ENCODE measurements around the gene ATG3. TPM values are rescaled to one million over a fixed set of nuclear protein-coding genes. Genes with fewer than 3 reads are reported as not detected.
"Not testable (repeated sequence)": the region's sequence is repeated elsewhere in the genome, so short reads cannot be mapped to it uniquely, and the experiment has no call there.

Gene ATG3
- total and polyA plus RNA-seq, 7 experiments from 2014 or later: 35.1 to 75.8 (median 61.3) TPM

DNA sequence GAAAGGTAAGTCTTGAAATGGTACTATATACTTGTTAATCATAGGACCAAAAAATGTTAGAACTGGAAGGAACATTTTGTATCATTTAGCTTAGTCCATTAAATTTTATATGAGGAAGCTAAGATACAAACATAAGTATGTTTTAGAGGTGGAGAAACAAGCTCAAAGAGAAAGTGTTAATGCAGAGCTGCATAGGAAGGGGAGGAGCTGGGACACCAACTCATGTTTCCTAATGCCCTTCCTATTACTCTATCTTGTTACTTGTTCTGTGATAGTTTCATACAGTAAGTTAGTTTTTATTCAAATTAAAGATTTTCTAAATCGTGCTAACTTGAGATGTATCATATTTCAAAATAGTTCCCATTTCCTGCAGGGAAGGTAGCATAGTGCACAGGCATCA is 7.5 kb upstream of the ATG3 start:
- peaks cover 6 to 53% (median 24%) of the 10 kb centered on the region in 7 donors for H3K4me1 Mint-ChIP-seq
- peaks cover 11 to 60% (median 46%) of the 10 kb centered on the region in 5 donors for H3K36me3 Mint-ChIP-seq
- intact Hi-C loops (cut with micrococcal nuclease): loop anchor here in 1 of 2 donors (10.0 kb wide), 2 partner anchors 954 to 1024 kb away; partner anchors contain the start of gene CD96
- ChIA-PET CTCF (no interaction called here), POLR2A (interaction anchor here (0.6 to 1.7 kb wide), 2 partner anchors 9 to 431 kb away, joined by 3 read pairs; no protein-coding TSS in a partner anchor)
- DNase-seq (no peak), ATAC-seq (no peak)
- Histone ChIP-seq H3K27ac (ENCODE audit: low read depth, low read length) (no peak overlapping the region), H3K27me3 (ENCODE audit: control insufficient read depth in 2 of 2, insufficient read depth in 2 of 2, low read length in 2 of 2) (no peaks in the 10 kb centered on the region), H3K4me3 (ENCODE audit: low read length) (no peak overlapping the region), H3K4me1 (ENCODE audit: control insufficient read depth in 2 of 2, insufficient read depth in 2 of 2, low read length in 2 of 2) (no peaks in the 10 kb centered on the region), H3K36me3 (ENCODE audit: control insufficient read depth in 2 of 3, insufficient read depth in 3 of 3, low read length in 3 of 3) (peaks cover 0 to 38% (median 4%) of the 10 kb centered on the region in 3 experiments), H3K9me3 (ENCODE audit: control insufficient read depth in 2 of 3, low read length in 3 of 3) (no peaks in the 10 kb centered on the region)
- no peak overlapping the region for H3K4me3 Mint-ChIP-seq
- H3K9me3 Mint-ChIP-seq: peaks cover 0 to 3% (median 0%) of the 10 kb centered on the region in 11 donors
- H3K27ac Mint-ChIP-seq: peak overlapping the region in 3 of 9 donors; percentile 14 to 61 (median 18)
- no peaks in the 10 kb centered on the region for H3K27me3 Mint-ChIP-seq

DNA sequence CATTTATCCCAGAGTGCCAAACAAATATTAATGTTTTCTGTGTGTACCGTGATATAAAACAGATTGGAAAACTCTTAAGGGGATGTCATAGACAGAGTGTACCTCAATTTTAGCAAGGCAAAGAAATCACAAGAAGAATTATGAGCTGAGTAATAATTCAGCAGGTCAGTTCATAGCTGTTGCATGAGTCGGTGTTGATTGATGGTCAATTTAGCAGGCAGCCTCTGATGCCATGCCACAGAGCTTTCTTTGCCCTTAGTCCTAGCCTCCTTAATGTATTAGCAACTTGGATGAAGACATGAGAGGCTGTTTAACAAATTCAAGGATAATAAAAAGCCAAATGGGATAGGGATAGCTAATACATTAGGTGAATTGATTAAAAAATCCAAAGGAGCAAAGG is 6.9 kb upstream of the ATG3 start:
- Histone ChIP-seq H3K9me3 (ENCODE audit: control insufficient read depth in 2 of 3, low read length in 3 of 3) (no peaks in the 10 kb centered on the region), H3K27ac (ENCODE audit: low read depth, low read length) (no peak overlapping the region), H3K27me3 (ENCODE audit: control insufficient read depth in 2 of 2, insufficient read depth in 2 of 2, low read length in 2 of 2) (no peaks in the 10 kb centered on the region), H3K4me3 (ENCODE audit: low read length) (no peak overlapping the region), H3K4me1 (ENCODE audit: control insufficient read depth in 2 of 2, insufficient read depth in 2 of 2, low read length in 2 of 2) (peaks cover 1% of the 10 kb centered on the region in 2 donors), H3K36me3 (ENCODE audit: control insufficient read depth in 2 of 3, insufficient read depth in 3 of 3, low read length in 3 of 3) (peaks cover 0 to 38% (median 4%) of the 10 kb centered on the region in 3 experiments)
- DNase-seq (no peak), ATAC-seq (no peak)
- peaks cover 11 to 62% (median 44%) of the 10 kb centered on the region in 5 donors for H3K36me3 Mint-ChIP-seq
- no peak overlapping the region for H3K4me3 Mint-ChIP-seq
- intact Hi-C loops (cut with micrococcal nuclease): loop anchor here in 1 of 2 donors (10.0 kb wide), 2 partner anchors 954 to 1024 kb away; partner anchors contain the start of gene CD96
- peaks cover 0 to 3% (median 0%) of the 10 kb centered on the region in 11 donors for H3K9me3 Mint-ChIP-seq
- ChIA-PET CTCF (no interaction called here), POLR2A (interaction anchor here (0.7 to 1.7 kb wide), 2 partner anchors 9 to 10 kb away, joined by 3 read pairs; no protein-coding TSS in a partner anchor)
- peaks cover 6 to 59% (median 26%) of the 10 kb centered on the region in 7 donors for H3K4me1 Mint-ChIP-seq
- H3K27me3 Mint-ChIP-seq: no peaks in the 10 kb centered on the region
- peak overlapping the region in 1 of 9 donors; percentile 61 for H3K27ac Mint-ChIP-seq

DNA sequence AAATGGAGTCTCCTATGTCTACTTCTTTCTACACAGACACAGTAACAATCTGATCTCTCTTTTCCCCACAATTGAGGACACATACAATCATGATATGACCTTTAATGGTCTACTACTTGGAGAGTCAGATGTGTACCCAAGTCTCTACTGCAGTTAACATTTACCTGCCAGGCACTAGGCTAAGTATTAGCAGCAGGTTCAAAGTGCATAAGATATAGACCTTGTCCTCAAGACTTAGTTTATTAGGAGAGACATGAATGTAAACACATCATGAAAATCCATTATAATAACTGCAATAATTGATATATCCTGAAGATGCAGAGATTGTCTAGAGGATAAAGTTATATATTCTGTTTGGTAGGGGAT is 3.2 kb upstream of the ATG3 start:
- no peak overlapping the region for H3K27ac ChIP-seq (ENCODE audit: low read depth, low read length)
- intact Hi-C loops (cut with micrococcal nuclease): loop anchor here (5.0 to 10.0 kb wide), 6 partner anchors 407 to 1647 kb away; partner anchors contain the start of genes CD96 (in 1 of the 2), NECTIN3 (in 1 of the 2) and SIDT1 (in 1 of the 2)
- no peak overlapping the region for H3K27ac Mint-ChIP-seq
- H3K4me3 Mint-ChIP-seq: no peak overlapping the region
- no peaks in the 10 kb centered on the region for H3K27me3 ChIP-seq (ENCODE audit: control insufficient read depth in 2 of 2, insufficient read depth in 2 of 2, low read length in 2 of 2)
- DNase-seq: no peak
- H3K4me1 ChIP-seq (ENCODE audit: control insufficient read depth in 2 of 2, insufficient read depth in 2 of 2, low read length in 2 of 2): peaks cover 13% of the 10 kb centered on the region in 2 donors
- peaks cover 18 to 77% (median 45%) of the 10 kb centered on the region in 7 donors for H3K4me1 Mint-ChIP-seq
- no peaks in the 10 kb centered on the region for H3K27me3 Mint-ChIP-seq
- H3K9me3 Mint-ChIP-seq: peaks cover 0 to 5% (median 0%) of the 10 kb centered on the region in 11 donors
- no peak overlapping the region for H3K4me3 ChIP-seq (ENCODE audit: low read length)
- H3K36me3 ChIP-seq (ENCODE audit: control insufficient read depth in 2 of 3, insufficient read depth in 3 of 3, low read length in 3 of 3): peaks cover 0 to 21% (median 0%) of the 10 kb centered on the region in 3 experiments
- CTCF ChIA-PET: interaction anchor here (0.5 kb wide), 1 partner anchor 64 kb away, joined by 3 read pairs; no protein-coding TSS in a partner anchor
- peaks cover 3 to 36% (median 18%) of the 10 kb centered on the region in 5 donors for H3K36me3 Mint-ChIP-seq
- H3K9me3 ChIP-seq (ENCODE audit: control insufficient read depth in 2 of 3, low read length in 3 of 3): no peaks in the 10 kb centered on the region
- POLR2A ChIA-PET: interaction anchor here (0.6 kb wide), 1 partner anchor 145 kb away, joined by 3 read pairs; no protein-coding TSS in a partner anchor
- no peak for ATAC-seq

DNA sequence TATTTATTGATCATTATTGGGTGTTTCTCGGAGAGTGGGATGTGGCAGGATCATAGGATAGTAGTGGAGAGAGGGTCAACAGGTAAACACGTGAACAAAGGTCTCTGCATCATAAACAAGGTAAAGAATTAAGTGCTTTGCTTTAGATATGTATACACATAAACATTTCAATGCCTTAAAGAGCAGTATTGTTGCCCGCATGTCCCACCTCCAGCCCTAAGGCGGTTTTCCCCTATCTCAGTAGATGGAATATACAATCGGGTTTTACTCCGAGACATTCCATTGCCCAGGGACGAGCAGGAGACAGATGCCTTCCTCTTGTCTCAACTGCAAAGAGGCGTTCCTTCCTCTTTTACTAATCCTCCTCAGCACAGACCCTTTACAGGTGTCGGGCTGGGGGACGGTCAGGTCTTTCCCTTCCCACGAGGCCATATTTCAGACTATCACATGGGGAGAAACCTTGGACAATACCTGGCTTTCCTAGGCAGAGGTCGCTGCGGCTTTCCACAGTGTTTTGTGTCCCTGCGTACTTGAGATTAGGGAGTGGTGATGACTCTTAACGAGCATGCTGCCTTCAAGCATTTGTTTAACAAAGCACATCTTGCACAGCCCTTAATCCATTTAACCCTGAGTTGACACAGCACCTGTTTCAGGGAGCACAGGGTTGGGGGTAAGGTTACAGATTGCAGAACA is 2.6 kb upstream of the ATG3 start:
- H3K9me3 Mint-ChIP-seq; H3K27me3 Mint-ChIP-seq; H3K27ac ChIP-seq (ENCODE audit: low read depth, low read length); H3K4me3 ChIP-seq (ENCODE audit: low read length); POLR2A ChIA-PET; DNase-seq; H3K27me3 ChIP-seq (ENCODE audit: control insufficient read depth in 2 of 2, insufficient read depth in 2 of 2, low read length in 2 of 2); ATAC-seq; H3K9me3 ChIP-seq (ENCODE audit: control insufficient read depth in 2 of 3, low read length in 3 of 3); CTCF ChIA-PET: not testable (repeated sequence)
- Mint-ChIP-seq H3K4me1 (peaks cover 20 to 78% (median 50%) of the 10 kb centered on the region in 7 donors), H3K36me3 (peaks cover 3 to 36% (median 17%) of the 10 kb centered on the region in 5 donors), H3K27ac (peak overlapping the region in 1 of 9 donors; percentile 96), H3K4me3 (peak overlapping the region in 3 of 10 donors; percentile 24 to 36 (median 35))
- Histone ChIP-seq H3K4me1 (ENCODE audit: control insufficient read depth in 2 of 2, insufficient read depth in 2 of 2, low read length in 2 of 2) (peaks cover 13 to 15% of the 10 kb centered on the region in 2 donors), H3K36me3 (ENCODE audit: control insufficient read depth in 2 of 3, insufficient read depth in 3 of 3, low read length in 3 of 3) (peaks cover 0 to 18% (median 0%) of the 10 kb centered on the region in 3 experiments)
- intact Hi-C loops (cut with micrococcal nuclease): loop anchor here (5.0 to 10.0 kb wide), 6 partner anchors 408 to 1648 kb away; partner anchors contain the start of genes CD96 (in 1 of the 2), NECTIN3 (in 1 of the 2) and SIDT1 (in 1 of the 2)

DNA sequence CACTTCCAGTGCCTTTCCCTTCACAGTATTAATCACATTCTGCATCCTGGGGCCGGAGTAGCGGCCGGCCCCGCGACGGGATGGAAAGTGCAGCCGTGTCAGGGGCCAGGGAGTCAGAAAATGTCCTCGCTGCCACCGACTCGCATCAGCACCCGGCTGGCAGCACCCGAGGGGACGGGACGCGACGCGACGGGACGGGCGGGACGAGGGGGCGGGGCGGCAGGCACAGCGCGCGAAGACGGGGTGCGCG is 353 bp downstream of the ATG3 start:
- DNase-seq: no peak
- Mint-ChIP-seq H3K27me3 (no peaks in the 10 kb centered on the region), H3K36me3 (peaks cover under 1 to 31% (median 17%) of the 10 kb centered on the region in 5 donors), H3K4me3 (peak overlapping the region; percentile 93 to 100 (median 98)), H3K27ac (peak overlapping the region; percentile 91 to 99 (median 98)), H3K9me3 (peaks cover 0 to 6% (median 0%) of the 10 kb centered on the region in 11 donors), H3K4me1 (peaks cover 25 to 69% (median 57%) of the 10 kb centered on the region in 7 donors)
- ChIA-PET CTCF (no interaction called here), POLR2A (interaction anchor here (0.5 to 3.7 kb wide), 13 partner anchors 9 to 953 kb away, joined by 3 to 24 read pairs (median 4); partner anchors contain the start of genes CD200, GTPBP8 and SPICE1)
- intact Hi-C loops (cut with micrococcal nuclease): loop anchor here (2.0 to 10.0 kb wide), 7 partner anchors 15 to 1651 kb away; partner anchors contain the start of genes CD96 (in 1 of the 2), NECTIN3 (in 1 of the 2) and SIDT1 (in 1 of the 2)
- Histone ChIP-seq H3K4me3 (ENCODE audit: low read length) (peak overlapping the region; percentile 86), H3K27ac (ENCODE audit: low read depth, low read length) (peak overlapping the region; percentile 91), H3K27me3 (ENCODE audit: control insufficient read depth in 2 of 2, insufficient read depth in 2 of 2, low read length in 2 of 2) (no peaks in the 10 kb centered on the region), H3K9me3 (ENCODE audit: control insufficient read depth in 2 of 3, low read length in 3 of 3) (no peaks in the 10 kb centered on the region), H3K36me3 (ENCODE audit: control insufficient read depth in 2 of 3, insufficient read depth in 3 of 3, low read length in 3 of 3) (peaks cover 0 to 8% (median 0%) of the 10 kb centered on the region in 3 experiments), H3K4me1 (ENCODE audit: control insufficient read depth in 2 of 2, insufficient read depth in 2 of 2, low read length in 2 of 2) (peaks cover 13 to 15% of the 10 kb centered on the region in 2 donors)
- peak; percentile 60 for ATAC-seq

DNA sequence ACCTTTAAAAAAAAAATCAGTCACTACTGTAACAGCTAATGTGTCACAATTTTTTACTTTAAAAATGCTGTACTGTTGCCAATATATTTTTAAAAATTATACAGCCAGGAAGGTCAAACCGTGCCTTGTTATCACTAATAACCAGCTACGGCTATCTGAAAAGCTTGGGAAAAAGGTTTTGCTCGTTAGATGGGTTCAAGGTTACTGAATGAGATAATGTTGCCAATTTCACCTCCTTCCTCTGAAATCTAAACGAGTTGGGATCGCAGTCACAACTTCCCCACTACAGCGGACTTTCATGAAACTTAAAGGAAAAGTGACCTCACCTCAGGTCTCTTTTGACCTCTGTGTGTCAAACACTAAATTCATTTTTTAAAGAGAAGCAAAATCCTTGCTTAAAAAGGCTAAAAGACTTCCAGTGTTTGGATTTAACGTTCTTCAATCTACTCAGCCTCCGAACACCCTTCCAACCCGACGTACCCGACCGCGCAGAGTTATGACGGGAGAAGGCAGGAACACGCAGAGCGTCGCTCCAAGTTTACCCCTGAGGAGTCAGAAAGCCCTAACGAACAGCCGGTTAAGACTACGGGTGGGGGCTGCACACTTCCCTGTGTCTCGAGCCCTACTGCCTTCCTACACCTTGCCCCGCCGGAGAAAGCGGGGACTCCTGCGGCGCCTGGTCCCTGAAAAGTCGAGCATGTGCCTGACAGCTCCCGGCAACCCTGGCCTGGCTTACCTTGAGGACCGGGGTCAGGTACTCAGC is 860 bp downstream of the ATG3 start:
- H3K27me3 Mint-ChIP-seq: no peaks in the 10 kb centered on the region
- DNase-seq: peak in 7 of 9 donors; percentile 57 to 73 (median 68)
- CTCF ChIA-PET: interaction anchor here (0.7 kb wide), 1 partner anchor 9 kb away, joined by 3 read pairs; no protein-coding TSS in a partner anchor
- POLR2A ChIA-PET: interaction anchor here (0.6 to 3.7 kb wide), 16 partner anchors 9 to 954 kb away, joined by 3 to 24 read pairs (median 4); partner anchors contain the start of genes CD200, GTPBP8 and SPICE1
- H3K4me3 Mint-ChIP-seq: peak overlapping the region; percentile 93 to 100 (median 98)
- intact Hi-C loops (cut with micrococcal nuclease): loop anchor here (2.0 to 10.0 kb wide), 7 partner anchors 14 to 1651 kb away; partner anchors contain the start of genes CD96 (in 1 of the 2), NECTIN3 (in 1 of the 2) and SIDT1 (in 1 of the 2)
- no peaks in the 10 kb centered on the region for H3K27me3 ChIP-seq (ENCODE audit: control insufficient read depth in 2 of 2, insufficient read depth in 2 of 2, low read length in 2 of 2)
- peak; percentile 10 for ATAC-seq
- peaks cover 27 to 67% (median 55%) of the 10 kb centered on the region in 7 donors for H3K4me1 Mint-ChIP-seq
- H3K36me3 ChIP-seq (ENCODE audit: control insufficient read depth in 2 of 3, insufficient read depth in 3 of 3, low read length in 3 of 3): peaks cover 0 to 8% (median 0%) of the 10 kb centered on the region in 3 experiments
- H3K4me3 ChIP-seq (ENCODE audit: low read length): peak overlapping the region; percentile 86
- H3K9me3 Mint-ChIP-seq: peaks cover 0 to 6% (median 0%) of the 10 kb centered on the region in 11 donors
- peaks cover 0 to 27% (median 15%) of the 10 kb centered on the region in 5 donors for H3K36me3 Mint-ChIP-seq
- H3K4me1 ChIP-seq (ENCODE audit: control insufficient read depth in 2 of 2, insufficient read depth in 2 of 2, low read length in 2 of 2): peaks cover 13 to 15% of the 10 kb centered on the region in 2 donors
- H3K27ac Mint-ChIP-seq: peak overlapping the region; percentile 91 to 99 (median 98)
- no peaks in the 10 kb centered on the region for H3K9me3 ChIP-seq (ENCODE audit: control insufficient read depth in 2 of 3, low read length in 3 of 3)
- H3K27ac ChIP-seq (ENCODE audit: low read depth, low read length): peak overlapping the region; percentile 91

Measured in naive thymus-derived CD4-positive, alpha-beta T cell (primary cell).